HepG2 (cell line): ENCODE data around the gene DYDC2. TPM values are rescaled to one million over a fixed set of nuclear protein-coding genes. Genes with fewer than 3 reads are reported as not detected.

Experiments
- ATAC-seq: fragments of 200-7000 bp; cut with Tn5 transposase; 3 replicates; pipeline ENCODE4 v1.9.1; 2020; ENCODE audit warnings: mild to moderate bottlenecking, moderate library complexity
- BruUV-seq: library from RNA; stranded (reverse); fragments of 400-500 nt; replicated peaks from 2 replicates; lab custom pipeline; 2021; lab: Mats Ljungman, UMichigan
- CTCF ChIA-PET: fragments of 300-600 bp; formaldehyde crosslinking; extraction: SDS; loops from one replicate; lab custom pipeline; 2021; ENCODE audit warnings: low total read pairs, inconsistent platforms, low intra/inter-chr PET ratio; lab: Yijun Ruan, JAX
- POLR2A ChIA-PET: fragments of 350-600 bp; sonication (Branson Sonifier 250); formaldehyde crosslinking; loops from one replicate; lab custom pipeline; 2020; ENCODE audit warnings: antibody characterized with exemption, inconsistent platforms; lab: Yijun Ruan, JAX
- DNase-seq: peaks from one replicate; pipeline ENCODE4 v3.0.0-alpha.2; 2015; ENCODE audit warnings: low spot score
- FAIRE-seq: peaks from 3 replicates; lab custom pipeline; 2011; peaks lifted over from hg19 to GRCh38; lab: Jason Lieb, UNC
- H2AFZ ChIP-seq: one replicate; pipeline ENCODE4 v1.6.1; 2011; ENCODE audit warnings: low read length, inconsistent platforms
- H3K27ac ChIP-seq: fragments of 300-600 bp; 3 replicates; pipeline ENCODE4 v1.8.0; 2011; ENCODE audit warnings: mixed run types, mild to moderate bottlenecking, mixed read lengths, low read length, inconsistent platforms; ENCODE audit not compliant: insufficient read depth; ENCODE audit errors: extremely low read length
- H3K27me3 ChIP-seq, 2 experiments: fragments of 200-600 bp in 1 of 2; 2 replicates in 1 of 2; 3 replicates in 1 of 2; pipeline versions ENCODE4 v1.6.0 to v1.8.0; 2011; ENCODE audit warnings: low read length in 2 of 2, mild to moderate bottlenecking in 2 of 2, moderate library complexity in 2 of 2, inconsistent platforms in 1 of 2; ENCODE audit not compliant: insufficient read depth in 2 of 2, control insufficient read depth in 1 of 2
- H3K36me3 ChIP-seq, 2 experiments: fragments of 200-600 bp in 1 of 2; replicated peaks in 1 of 2; 2 replicates in 1 of 2; 3 replicates in 1 of 2; pipeline versions ENCODE4 v1.5.1 to v1.8.0; 2011; ENCODE audit warnings: low read length in 2 of 2, inconsistent platforms in 1 of 2; ENCODE audit not compliant: insufficient read depth in 2 of 2, control insufficient read depth in 1 of 2
- H3K4me1 ChIP-seq: 2 replicates; pipeline ENCODE4 v1.5.1; 2012; ENCODE audit warnings: low read length, inconsistent platforms; ENCODE audit not compliant: insufficient read depth
- H3K4me2 ChIP-seq: 2 replicates; pipeline ENCODE4 v1.6.0; 2011; ENCODE audit warnings: low read depth, low read length, inconsistent platforms
- H3K4me3 ChIP-seq, 3 experiments: fragments of 200-600 bp in 1 of 3; sonication (generic), shearing (Covaris generic) in 1 of 3; replicated peaks in 1 of 3; 2 replicates each; pipeline ENCODE4 v1.5.1; 2011 to 2016; ENCODE audit warnings: low read length in 3 of 3, inconsistent platforms in 2 of 3, low read depth in 2 of 3, mild to moderate bottlenecking in 2 of 3, control low read depth in 1 of 3, mixed read lengths in 1 of 3; ENCODE audit not compliant: insufficient read depth in 1 of 3
- H3K79me2 ChIP-seq: one replicate; pipeline ENCODE4 v1.6.1; 2011; ENCODE audit warnings: low read length, inconsistent platforms; ENCODE audit not compliant: insufficient read depth
- H3K9ac ChIP-seq: 2 replicates; pipeline ENCODE4 v1.6.0; 2011; ENCODE audit warnings: mild to moderate bottlenecking, low read depth, low read length, inconsistent platforms; ENCODE audit not compliant: insufficient read depth
- H3K9me3 ChIP-seq: 2 replicates; pipeline ENCODE4 v1.5.1; 2012; ENCODE audit warnings: mild to moderate bottlenecking, low read length
- H4K20me1 ChIP-seq: 2 replicates; pipeline ENCODE4 v1.6.0; 2011; ENCODE audit warnings: inconsistent platforms, mild to moderate bottlenecking, low read length, moderate library complexity; ENCODE audit not compliant: insufficient read depth
- EEA1 ChIP-seq: sonication (generic); formaldehyde crosslinking; IDR thresholded peaks from 2 replicates; pipeline ENCODE4 v1.5.1; 2020; ENCODE audit warnings: mild to moderate bottlenecking, missing genetic modification reagents, borderline replicate concordance
- FOXK2 ChIP-seq: fragments of 450-650 bp; IDR thresholded peaks from 2 replicates; pipeline ENCODE4 v1.6.1; 2016
- KMT2A ChIP-seq: sonication (generic); formaldehyde crosslinking; IDR thresholded peaks from 2 replicates; pipeline ENCODE4 v1.4.0; 2020; ENCODE audit warnings: missing genetic modification reagents
- NR1H2 ChIP-seq: sonication (generic); formaldehyde crosslinking; IDR thresholded peaks from 2 replicates; pipeline ENCODE4 v1.8.1; 2022; ENCODE audit warnings: low read depth, missing genetic modification reagents, borderline replicate concordance
- PAWR ChIP-seq: sonication (generic); formaldehyde crosslinking; IDR thresholded peaks from 2 replicates; pipeline ENCODE4 v1.4.0; 2020; ENCODE audit warnings: missing genetic modification reagents, mild to moderate bottlenecking, borderline replicate concordance
- PAX8 ChIP-seq: sonication (generic); formaldehyde crosslinking; IDR thresholded peaks from 2 replicates; pipeline ENCODE4 v1.8.0; 2022; ENCODE audit warnings: mild to moderate bottlenecking, missing genetic modification reagents, borderline replicate concordance
- SIX1 ChIP-seq: sonication (generic); formaldehyde crosslinking; IDR thresholded peaks from 2 replicates; pipeline ENCODE4 v1.4.0; 2020; ENCODE audit warnings: missing genetic modification reagents, borderline replicate concordance
- SMARCC2 ChIP-seq: fragments of 450-650 bp; IDR thresholded peaks from 2 replicates; pipeline ENCODE4 v1.6.1; 2017; ENCODE audit warnings: antibody characterized with exemption, mild to moderate bottlenecking
- ZNF138 ChIP-seq: sonication (generic); formaldehyde crosslinking; IDR thresholded peaks from 2 replicates; pipeline ENCODE4 v1.5.0; 2020; ENCODE audit warnings: mild to moderate bottlenecking, low read depth, missing genetic modification reagents
- ZNF235 ChIP-seq: sonication (generic); formaldehyde crosslinking; IDR thresholded peaks from 2 replicates; pipeline ENCODE4 v1.8.1; 2023; ENCODE audit warnings: mild to moderate bottlenecking, missing genetic modification reagents, borderline replicate concordance
- ZNF251 ChIP-seq: sonication (generic); formaldehyde crosslinking; IDR thresholded peaks from 2 replicates; pipeline ENCODE4 v1.9.0; 2021; ENCODE audit warnings: mild to moderate bottlenecking, missing genetic modification reagents
- ZNF678 ChIP-seq: sonication (generic); formaldehyde crosslinking; IDR thresholded peaks from 2 replicates; pipeline ENCODE4 v1.4.0; 2020; ENCODE audit warnings: mild to moderate bottlenecking, missing genetic modification reagents
- ZNF724P ChIP-seq: sonication (generic); formaldehyde crosslinking; IDR thresholded peaks from 2 replicates; pipeline ENCODE4 v1.8.0; 2022; ENCODE audit warnings: missing genetic modification reagents, borderline replicate concordance
- WGBS: methylation state at CpG from one replicate; pipeline ENCODE4 v1.1.6; 2017; ENCODE audit warnings: low lambda C conversion rate; 5-methylcytosine and 5-hydroxymethylcytosine counted together
- in situ Hi-C: cut with HindIII; loops from 2 replicates; pipeline ENCODE4 v1.10.0; 2017; ENCODE audit warnings: low pct_unique_long_range_greater_than_20kb; ENCODE audit not compliant: extremely low pct_ligation_motif_present
- intact Hi-C: fragments of 100-400 bp; cut with micrococcal nuclease; formaldehyde crosslinking; loops from one replicate; pipeline ENCODE4 v1.10.0; 2022; ENCODE audit not compliant: unreplicated experiment
- polyA plus RNA-seq, 8 experiments: library from polyadenylated mRNA; depleted of rRNA in 3 of 8; stranded (reverse) in 7 of 8; unstranded in 1 of 8; fragments of >200 nt; fragmentation: Illumina TruSeq in 4 of 8; extraction: Trizol in 4 of 8; gene quantifications; 2 replicates each; pipeline versions ENCODE4 v1.2.1 to v1.2.3, GENCODE V29; 2011 to 2016; ENCODE audit warnings: low read depth in 4 of 8, missing spikeins in 1 of 8, mixed read lengths in 1 of 8; ENCODE audit not compliant: insufficient read depth in 1 of 8
- total RNA-seq, 5 experiments: library from RNA; depleted of rRNA; stranded (reverse); fragments of >200 nt; fragmentation: Illumina TruSeq; extraction: Trizol; gene quantifications; 2 replicates each; pipeline ENCODE4 v1.2.3, GENCODE V29; 2016; ENCODE audit warnings: low read depth in 1 of 5
- TF ChIP-seq, protein P1 (sequence below): sonication (generic); formaldehyde crosslinking; IDR thresholded peaks from 2 replicates; pipeline ENCODE4 v1.5.1; 2020; ENCODE audit warnings: mild to moderate bottlenecking, missing genetic modification reagents, borderline replicate concordance
- TF ChIP-seq, protein P2 (sequence below): sonication (generic); formaldehyde crosslinking; IDR thresholded peaks from 2 replicates; pipeline ENCODE4 v1.4.0; 2020; ENCODE audit warnings: mild to moderate bottlenecking, low read depth, missing genetic modification reagents

DYDC2 gene
- total and polyA plus RNA-seq, 2 of the 13 experiments (the other 11 are each of a cell fraction or from before 2014, with no cell fraction given), result 0.98 to 2.3 TPM

DNA sequence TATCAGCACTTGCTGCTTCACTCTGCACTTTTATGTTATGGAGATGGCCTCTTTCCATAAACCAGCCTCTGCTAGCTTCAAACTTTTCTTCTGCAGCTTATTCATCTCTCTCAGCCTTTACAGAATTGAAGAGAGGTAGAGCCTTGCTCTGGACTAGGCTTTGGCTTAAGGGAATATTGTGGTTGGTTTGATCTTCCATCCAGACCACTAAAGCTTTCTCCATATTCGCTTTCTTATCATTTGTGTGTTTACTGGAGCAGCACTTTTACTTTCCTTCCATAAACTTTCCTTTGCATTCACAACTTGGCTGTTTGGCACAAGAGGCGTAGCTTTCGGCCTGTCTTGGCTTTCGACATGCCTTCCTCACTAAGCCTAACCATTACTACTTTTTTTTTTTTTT lies 23.6 kb downstream of the DYDC2 start:
- in situ Hi-C loops, result no loop called here
- no TSS peak for BruUV-seq

More for the DNA sequence above, 23.6 kb downstream of the DYDC2 start:
- 54% methylated on average over 4 of the region's 4 CpGs for WGBS
- no peak for DNase-seq
- Histone ChIP-seq H3K36me3 (no peaks in the 10 kb centered on the region), H3K4me3 (no peak overlapping the region), H3K9ac (no peak overlapping the region), H3K27me3 (no peaks in the 10 kb centered on the region), H4K20me1 (no peaks in the 10 kb centered on the region), H3K9me3 (no peaks in the 10 kb centered on the region), H3K79me2 (no peaks in the 10 kb centered on the region), H3K4me1 (peaks cover 11% of the 10 kb centered on the region), H2AFZ (no peak overlapping the region), H3K27ac (no peak overlapping the region), H3K4me2 (no peak overlapping the region)
- ChIA-PET POLR2A (no interaction called here), CTCF (no interaction called here)
- intact Hi-C loops, result loop anchor here (10.0 kb wide), 1 partner anchor 155 kb away; the partner anchor contains the start of gene SH2D4B
- FAIRE-seq, result no peak
- TF ChIP-seq KMT2A (no peak), ZNF251 (CRISPR knock-in tag) (no peak), ZNF678 (no peak), EEA1 (no peak), ZNF138 (no peak), FOXK2 (no peak), PAX8 (CRISPR knock-in tag) (no peak), ZNF235 (no peak), ZNF724P (CRISPR knock-in tag) (no peak), SIX1 (CRISPR knock-in tag) (no peak), NR1H2 (CRISPR knock-in tag) (no peak), PAWR (no peak), SMARCC2 (no peak)
- TF ChIP-seq, protein P1, sequence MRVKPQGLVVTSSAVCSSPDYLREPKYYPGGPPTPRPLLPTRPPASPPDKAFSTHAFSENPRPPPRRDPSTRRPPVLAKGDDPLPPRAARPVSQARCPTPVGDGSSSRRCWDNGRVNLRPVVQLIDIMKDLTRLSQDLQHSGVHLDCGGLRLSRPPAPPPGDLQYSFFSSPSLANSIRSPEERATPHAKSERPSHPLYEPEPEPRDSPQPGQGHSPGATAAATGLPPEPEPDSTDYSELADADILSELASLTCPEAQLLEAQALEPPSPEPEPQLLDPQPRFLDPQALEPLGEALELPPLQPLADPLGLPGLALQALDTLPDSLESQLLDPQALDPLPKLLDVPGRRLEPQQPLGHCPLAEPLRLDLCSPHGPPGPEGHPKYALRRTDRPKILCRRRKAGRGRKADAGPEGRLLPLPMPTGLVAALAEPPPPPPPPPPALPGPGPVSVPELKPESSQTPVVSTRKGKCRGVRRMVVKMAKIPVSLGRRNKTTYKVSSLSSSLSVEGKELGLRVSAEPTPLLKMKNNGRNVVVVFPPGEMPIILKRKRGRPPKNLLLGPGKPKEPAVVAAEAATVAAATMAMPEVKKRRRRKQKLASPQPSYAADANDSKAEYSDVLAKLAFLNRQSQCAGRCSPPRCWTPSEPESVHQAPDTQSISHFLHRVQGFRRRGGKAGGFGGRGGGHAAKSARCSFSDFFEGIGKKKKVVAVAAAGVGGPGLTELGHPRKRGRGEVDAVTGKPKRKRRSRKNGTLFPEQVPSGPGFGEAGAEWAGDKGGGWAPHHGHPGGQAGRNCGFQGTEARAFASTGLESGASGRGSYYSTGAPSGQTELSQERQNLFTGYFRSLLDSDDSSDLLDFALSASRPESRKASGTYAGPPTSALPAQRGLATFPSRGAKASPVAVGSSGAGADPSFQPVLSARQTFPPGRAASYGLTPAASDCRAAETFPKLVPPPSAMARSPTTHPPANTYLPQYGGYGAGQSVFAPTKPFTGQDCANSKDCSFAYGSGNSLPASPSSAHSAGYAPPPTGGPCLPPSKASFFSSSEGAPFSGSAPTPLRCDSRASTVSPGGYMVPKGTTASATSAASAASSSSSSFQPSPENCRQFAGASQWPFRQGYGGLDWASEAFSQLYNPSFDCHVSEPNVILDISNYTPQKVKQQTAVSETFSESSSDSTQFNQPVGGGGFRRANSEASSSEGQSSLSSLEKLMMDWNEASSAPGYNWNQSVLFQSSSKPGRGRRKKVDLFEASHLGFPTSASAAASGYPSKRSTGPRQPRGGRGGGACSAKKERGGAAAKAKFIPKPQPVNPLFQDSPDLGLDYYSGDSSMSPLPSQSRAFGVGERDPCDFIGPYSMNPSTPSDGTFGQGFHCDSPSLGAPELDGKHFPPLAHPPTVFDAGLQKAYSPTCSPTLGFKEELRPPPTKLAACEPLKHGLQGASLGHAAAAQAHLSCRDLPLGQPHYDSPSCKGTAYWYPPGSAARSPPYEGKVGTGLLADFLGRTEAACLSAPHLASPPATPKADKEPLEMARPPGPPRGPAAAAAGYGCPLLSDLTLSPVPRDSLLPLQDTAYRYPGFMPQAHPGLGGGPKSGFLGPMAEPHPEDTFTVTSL (CRISPR knock-in tag), result no peak
- TF ChIP-seq, protein P2, sequence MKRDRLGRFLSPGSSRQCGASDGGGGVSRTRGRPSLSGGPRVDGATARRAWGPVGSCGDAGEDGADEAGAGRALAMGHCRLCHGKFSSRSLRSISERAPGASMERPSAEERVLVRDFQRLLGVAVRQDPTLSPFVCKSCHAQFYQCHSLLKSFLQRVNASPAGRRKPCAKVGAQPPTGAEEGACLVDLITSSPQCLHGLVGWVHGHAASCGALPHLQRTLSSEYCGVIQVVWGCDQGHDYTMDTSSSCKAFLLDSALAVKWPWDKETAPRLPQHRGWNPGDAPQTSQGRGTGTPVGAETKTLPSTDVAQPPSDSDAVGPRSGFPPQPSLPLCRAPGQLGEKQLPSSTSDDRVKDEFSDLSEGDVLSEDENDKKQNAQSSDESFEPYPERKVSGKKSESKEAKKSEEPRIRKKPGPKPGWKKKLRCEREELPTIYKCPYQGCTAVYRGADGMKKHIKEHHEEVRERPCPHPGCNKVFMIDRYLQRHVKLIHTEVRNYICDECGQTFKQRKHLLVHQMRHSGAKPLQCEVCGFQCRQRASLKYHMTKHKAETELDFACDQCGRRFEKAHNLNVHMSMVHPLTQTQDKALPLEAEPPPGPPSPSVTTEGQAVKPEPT (CRISPR knock-in tag), result no peak
- ATAC-seq, result no peak
